Cerebellar nuclear complex (tissue), 1 donor: Measurements from ENCODE around the gene TRAPPC5.

Experiments
- DNase-seq, 2 experiments: peaks; one replicate each; lab custom pipeline; 2025; lab: John Stamatoyannopoulos, UW

The TRAPPC5 gene

GRCh38 chr19:7645656-7646425, 34.8 kb upstream of the TRAPPC5 start:
- DNase-seq: no peak

- no peak for DNase-seq
Measured at GRCh38 chr19:7646426-7646700, 34.3 kb upstream of the TRAPPC5 start.

GRCh38 chr19:7647156-7647555, 33.5 kb upstream of the TRAPPC5 start:
- no peak for DNase-seq

GRCh38 chr19:7648265-7649014, 32.2 kb upstream of the TRAPPC5 start:
- no peak for DNase-seq

- DNase-seq: no peak
Measured at GRCh38 chr19:7650148-7650547, 30.5 kb upstream of the TRAPPC5 start.

- DNase-seq: peak in 1 of 2 experiments; percentile 69
Measured at GRCh38 chr19:7652061-7652641, 28.5 kb upstream of the TRAPPC5 start.

- DNase-seq: no peak
Measured at GRCh38 chr19:7654401-7654800, 26.2 kb upstream of the TRAPPC5 start.

- DNase-seq: no peak
Measured at GRCh38 chr19:7655581-7655980, 25.1 kb upstream of the TRAPPC5 start.

GRCh38 chr19:7657131-7657751, 23.4 kb upstream of the TRAPPC5 start:
- no peak for DNase-seq

DNA sequence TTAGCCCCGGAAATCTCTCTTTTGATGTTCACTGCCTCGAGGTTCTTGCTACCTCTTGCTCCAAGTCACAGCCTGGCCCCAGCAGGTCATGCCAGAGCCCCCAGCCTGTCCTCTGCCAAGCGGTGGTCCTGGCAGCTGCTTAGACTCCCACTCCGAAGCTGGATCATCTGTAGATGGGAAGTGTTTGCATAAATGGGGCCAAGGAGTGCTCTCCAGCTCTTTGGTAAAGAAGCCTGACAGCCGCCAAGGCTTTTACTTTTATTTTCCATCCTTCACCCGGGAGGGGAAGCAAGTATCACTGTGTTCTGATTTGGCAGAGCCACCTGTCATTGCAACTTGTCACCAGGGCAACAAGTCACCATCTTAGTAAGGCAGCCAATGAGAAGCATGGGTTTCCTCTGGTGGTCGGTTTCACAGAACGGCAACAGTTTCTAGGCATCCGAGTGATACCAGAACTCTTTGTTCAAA, 22.4 kb upstream of the TRAPPC5 start:
- no peak for DNase-seq

GRCh38 chr19:7661744-7662538, 18.7 kb upstream of the TRAPPC5 start:
- DNase-seq: no peak

DNA sequence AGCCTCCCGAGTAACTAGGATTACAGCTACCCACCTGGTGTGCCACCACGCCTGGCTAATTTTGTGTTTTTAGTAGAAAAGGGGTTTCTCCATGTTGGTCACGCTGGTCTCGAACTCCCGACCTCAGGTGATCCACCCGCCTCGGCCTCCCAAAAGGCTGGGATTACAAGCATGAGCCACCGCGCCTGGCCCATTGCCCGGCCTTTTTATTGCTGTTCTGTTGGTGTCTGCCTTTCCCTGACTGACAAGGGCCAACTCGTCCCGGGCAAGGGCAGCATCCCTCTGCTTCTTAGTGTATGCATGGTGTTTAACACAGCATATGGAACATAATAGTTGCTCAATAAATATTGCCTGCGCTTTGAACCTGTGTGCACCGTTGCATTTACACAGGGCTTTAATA, 18.0 kb upstream of the TRAPPC5 start:
- DNase-seq: no peak

DNA sequence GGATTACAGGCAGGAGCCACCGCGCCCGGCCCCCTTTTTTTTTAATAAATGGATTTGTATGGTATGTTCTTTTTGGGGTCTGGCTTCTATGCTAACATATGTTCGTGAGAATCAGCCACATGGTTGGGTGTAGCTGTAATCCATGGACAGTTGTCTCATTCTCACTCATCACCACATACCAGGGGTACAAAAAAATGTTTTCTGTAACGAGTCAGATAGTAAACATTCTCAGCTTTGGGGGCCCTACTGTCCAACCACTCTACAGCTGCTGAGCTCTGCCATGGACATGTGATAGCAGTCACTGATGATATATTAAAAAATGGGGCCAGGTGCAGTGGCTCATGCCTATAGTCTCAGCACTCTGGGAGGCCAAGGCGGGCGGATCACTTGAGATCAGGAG, 16.9 kb upstream of the TRAPPC5 start:
- no peak for DNase-seq

DNA sequence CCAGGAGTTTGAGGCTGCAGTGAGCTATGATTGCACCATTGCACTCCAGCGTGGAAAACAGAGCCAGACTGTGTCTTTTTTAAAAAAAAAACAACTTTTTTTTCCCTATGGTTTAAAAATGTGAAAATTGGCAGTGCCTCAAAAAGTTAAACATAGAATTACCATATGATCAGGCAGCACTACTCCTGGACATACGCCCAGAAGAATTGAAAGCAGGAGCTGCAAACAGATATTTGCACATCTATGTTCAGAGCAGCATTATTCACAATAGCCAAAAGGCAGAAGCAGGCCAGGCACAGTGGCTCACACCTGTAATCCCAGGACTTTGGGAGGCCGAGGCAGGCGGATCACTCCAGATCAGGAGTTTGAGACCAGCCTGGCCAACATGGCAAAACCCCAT, 15.6 kb upstream of the TRAPPC5 start:
- no peak for DNase-seq

DNA sequence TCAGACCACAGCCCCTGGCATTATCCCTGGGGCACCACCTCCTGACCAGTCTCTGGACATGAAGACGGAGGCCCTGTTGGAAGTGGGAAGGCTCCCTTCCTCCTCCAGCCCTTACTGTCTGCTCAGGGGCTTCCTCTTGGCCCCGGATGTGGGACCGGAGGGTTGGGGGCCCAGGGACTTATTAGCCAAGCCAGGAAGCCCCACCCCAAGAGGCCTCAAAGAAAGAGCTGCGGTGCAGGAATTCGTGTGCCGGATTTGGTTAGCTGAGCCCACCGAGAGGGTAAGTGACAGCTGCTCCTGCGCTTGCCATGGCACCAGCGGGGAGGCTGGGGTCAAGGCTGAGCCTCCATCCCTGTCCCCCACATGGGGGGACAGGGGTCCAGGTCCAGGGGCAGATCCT, 11.8 kb upstream of the TRAPPC5 start, which contains the start of gene RETN:
RETN (plus strand) TSS at position 208 of the 400 bp plus-strand sequence. CDS start 278 bp downstream, outside the sequence.
- no peak for DNase-seq

DNA sequence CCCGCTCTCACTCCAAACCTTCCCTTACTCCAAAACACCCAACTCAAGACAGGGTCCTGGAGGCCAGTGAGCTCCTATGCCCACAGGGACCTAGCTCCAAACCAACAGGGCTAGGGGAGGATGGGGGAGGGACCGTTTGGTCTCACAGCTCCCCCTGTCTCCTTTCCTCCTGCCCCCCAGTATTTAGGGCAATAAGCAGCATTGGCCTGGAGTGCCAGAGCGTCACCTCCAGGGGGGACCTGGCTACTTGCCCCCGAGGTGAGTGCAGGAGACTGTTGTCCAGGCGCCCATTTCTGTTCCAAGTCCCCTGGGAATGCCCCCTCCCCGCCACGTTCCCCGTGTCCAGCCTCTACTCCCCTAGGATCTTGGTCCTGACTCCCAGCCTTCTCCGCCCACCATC, 11.0 kb upstream of the TRAPPC5 start:
- no peak for DNase-seq

DNA sequence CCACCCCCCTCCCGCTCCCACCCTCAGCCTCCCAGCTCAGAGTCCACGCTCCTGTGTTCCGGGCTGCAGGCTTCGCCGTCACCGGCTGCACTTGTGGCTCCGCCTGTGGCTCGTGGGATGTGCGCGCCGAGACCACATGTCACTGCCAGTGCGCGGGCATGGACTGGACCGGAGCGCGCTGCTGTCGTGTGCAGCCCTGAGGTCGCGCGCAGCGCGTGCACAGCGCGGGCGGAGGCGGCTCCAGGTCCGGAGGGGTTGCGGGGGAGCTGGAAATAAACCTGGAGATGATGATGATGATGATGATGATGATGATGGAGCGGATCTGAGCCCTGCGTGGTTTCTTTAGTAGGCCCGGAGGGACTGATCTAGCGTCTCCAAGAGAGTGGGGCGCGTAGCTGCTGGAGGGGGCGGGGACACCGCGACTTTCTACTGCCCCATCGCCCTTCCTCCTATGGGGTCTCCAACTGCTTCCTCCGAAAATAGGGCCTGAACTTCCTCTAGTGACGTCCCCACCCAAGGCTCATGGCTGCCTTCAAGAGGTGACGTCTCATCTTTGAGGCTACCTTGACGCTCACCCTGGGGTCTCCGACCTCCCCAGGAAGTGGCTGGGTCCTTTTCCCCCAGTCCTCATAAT, 10.4 kb upstream of the TRAPPC5 start:
- DNase-seq: no peak

DNA sequence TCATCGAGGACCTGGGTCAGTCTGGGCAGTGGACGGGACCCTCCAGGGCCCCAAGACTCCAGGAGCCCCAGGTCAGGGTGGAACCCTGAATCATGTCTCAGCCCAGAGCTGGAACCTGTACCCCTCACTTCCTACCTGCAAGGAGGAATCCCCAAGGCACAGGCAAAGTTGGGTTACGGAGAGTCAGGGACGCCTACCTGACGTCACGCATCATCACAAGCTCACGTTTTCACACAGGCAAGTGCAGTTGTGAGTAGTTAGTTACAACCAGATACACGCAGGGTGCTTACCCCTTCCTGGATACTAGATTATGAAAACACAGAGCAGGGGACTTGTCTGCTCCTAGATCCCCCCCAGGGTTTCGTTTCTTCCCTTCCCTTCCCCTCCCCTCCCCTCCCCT, 9.8 kb upstream of the TRAPPC5 start:
- no peak for DNase-seq

DNA sequence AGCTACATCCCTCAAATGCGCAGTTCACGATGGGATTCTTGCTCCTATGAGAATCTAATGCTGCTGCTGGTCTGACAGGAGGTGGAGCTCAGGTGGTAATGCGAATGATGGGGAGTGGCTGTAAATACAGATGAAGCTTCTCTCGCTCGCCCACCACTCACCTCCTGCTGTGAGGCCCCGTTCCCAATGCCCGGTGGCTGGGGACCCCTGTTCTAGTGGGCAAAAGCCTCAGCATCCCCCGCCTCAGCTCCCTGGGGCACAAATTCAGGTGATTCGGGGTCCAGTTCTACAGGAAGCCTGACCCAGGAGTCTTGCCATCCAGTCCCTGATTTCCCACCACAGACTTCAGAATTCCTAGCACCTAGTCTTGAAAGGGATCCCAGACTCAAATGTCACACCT, 8.1 kb upstream of the TRAPPC5 start:
- DNase-seq: no peak

DNA sequence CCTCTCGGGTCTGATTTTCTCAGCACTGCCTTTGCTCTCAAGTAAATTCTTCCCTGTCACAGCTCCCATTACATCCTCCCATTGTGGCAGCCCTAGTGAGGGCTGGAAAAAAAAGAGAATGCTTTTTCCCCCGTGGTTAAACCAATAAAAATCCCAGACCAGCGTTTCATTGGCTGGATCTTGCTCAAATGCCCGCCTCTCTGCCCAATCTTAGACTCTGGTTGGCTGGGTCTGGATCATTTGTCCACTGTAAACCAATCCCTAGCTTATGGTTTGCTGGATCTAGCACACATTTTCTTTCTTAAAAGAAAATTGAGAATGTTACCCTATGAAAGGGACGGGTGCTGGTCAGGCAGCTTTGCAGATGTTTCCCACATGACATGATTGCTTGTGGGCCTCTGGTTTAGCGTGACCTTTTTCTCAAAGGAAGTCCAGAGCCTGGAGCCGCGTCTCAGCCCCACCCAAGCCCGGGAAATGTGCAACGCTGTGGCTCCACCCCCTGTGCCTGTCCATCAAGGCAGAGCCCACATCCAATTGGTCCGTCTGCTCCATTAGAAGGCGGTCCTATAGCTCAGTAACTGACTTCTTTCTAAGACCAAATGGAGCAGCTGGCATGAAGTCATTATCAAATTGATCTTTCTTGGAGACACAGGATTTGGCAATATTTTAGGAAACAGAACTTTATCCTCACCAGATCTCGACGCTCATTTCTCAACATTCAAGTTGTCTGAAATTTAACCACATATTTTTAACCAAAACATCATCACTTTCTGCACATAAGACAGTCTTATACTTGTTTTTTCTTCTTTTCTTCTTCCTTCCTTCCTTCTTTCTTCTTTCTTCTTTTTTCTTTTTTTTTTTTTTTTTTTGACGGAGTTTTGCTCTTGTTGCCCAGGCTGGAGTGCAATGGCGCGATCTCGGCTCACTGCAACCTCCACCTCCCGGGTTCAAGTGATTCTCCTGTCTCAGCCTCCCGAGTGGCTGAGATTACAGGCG, 6.3 kb upstream of the TRAPPC5 start:
- DNase-seq: no peak
